ENCODE data around the gene ANO8. TPM values are rescaled to one million over a fixed set of nuclear protein-coding genes. Genes with fewer than 3 reads are reported as not detected.

The ANO8 gene
- total RNA-seq, 1 donor from 2014 or later = 16.7 TPM

DNA sequence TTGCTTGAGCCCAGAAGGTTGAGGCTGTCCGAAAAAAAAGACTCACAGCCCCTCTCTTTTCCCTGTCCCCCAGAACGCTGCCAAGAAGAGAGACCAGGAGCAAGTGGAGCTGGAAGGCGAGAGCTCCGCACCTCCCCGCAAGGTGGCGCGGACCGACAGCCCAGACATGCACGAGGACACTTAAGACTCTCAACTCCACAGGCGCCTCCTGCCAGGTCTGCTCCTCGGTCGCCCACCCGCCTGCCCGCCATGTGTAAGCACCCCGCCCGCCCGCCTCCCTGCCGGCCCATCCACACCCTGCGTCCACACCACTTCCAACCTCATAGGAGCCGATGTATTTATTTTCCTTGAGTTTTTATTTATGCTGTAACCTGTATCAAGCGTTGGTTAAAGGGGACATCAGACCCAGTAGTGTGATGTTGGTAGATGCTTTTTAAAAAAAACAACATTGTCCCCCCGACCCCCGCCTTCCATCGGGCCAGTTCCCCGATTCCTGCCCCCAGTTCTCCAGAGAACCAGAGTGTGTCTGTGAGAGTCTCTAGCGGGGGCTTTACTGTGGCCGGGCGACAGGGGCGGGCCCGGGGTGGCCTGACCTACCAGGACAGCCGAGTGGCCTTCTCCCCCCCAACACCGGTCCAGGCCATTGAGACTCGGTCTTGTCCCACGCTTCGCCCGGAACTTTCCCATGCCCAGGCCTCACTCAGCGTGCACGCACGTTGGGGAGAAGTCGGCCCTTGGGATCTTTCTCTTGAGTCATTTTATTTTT lies 15.0 kb downstream of the ANO8 start:
- no peaks in the 10 kb centered on the region for H3K9me3 Mint-ChIP-seq (ENCODE audit: low read depth)
- no peak overlapping the region for H3K27ac Mint-ChIP-seq (ENCODE audit: unreplicated experiment)
- peaks cover 5% of the 10 kb centered on the region for H3K4me1 Mint-ChIP-seq (ENCODE audit: low read depth)
- TF ChIP-seq, protein P1, sequence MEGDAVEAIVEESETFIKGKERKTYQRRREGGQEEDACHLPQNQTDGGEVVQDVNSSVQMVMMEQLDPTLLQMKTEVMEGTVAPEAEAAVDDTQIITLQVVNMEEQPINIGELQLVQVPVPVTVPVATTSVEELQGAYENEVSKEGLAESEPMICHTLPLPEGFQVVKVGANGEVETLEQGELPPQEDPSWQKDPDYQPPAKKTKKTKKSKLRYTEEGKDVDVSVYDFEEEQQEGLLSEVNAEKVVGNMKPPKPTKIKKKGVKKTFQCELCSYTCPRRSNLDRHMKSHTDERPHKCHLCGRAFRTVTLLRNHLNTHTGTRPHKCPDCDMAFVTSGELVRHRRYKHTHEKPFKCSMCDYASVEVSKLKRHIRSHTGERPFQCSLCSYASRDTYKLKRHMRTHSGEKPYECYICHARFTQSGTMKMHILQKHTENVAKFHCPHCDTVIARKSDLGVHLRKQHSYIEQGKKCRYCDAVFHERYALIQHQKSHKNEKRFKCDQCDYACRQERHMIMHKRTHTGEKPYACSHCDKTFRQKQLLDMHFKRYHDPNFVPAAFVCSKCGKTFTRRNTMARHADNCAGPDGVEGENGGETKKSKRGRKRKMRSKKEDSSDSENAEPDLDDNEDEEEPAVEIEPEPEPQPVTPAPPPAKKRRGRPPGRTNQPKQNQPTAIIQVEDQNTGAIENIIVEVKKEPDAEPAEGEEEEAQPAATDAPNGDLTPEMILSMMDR (IDR thresholded peaks at IDR 0.05) = no peak
- DNase-seq (ENCODE audit: low spot score) = no peak
- H3K4me3 Mint-ChIP-seq (ENCODE audit: unreplicated experiment) = no peak overlapping the region
- peaks cover 17% of the 10 kb centered on the region for H3K36me3 Mint-ChIP-seq (ENCODE audit: low read depth)
- no peaks in the 10 kb centered on the region for H3K27me3 Mint-ChIP-seq (ENCODE audit: low read depth)

GRCh38 chr19:17318966-17319365 lies 15.7 kb downstream of the ANO8 start:
- Mint-ChIP-seq H3K9me3 (ENCODE audit: low read depth) (no peaks in the 10 kb centered on the region), H3K4me1 (ENCODE audit: low read depth) (peaks cover 5% of the 10 kb centered on the region), H3K4me3 (ENCODE audit: unreplicated experiment) (no peak overlapping the region), H3K27me3 (ENCODE audit: low read depth) (no peaks in the 10 kb centered on the region), H3K27ac (ENCODE audit: unreplicated experiment) (no peak overlapping the region), H3K36me3 (ENCODE audit: low read depth) (peaks cover 17% of the 10 kb centered on the region)
- no peak for DNase-seq (ENCODE audit: low spot score)
- TF ChIP-seq, protein P1 (IDR thresholded peaks at IDR 0.05) = no peak

DNA sequence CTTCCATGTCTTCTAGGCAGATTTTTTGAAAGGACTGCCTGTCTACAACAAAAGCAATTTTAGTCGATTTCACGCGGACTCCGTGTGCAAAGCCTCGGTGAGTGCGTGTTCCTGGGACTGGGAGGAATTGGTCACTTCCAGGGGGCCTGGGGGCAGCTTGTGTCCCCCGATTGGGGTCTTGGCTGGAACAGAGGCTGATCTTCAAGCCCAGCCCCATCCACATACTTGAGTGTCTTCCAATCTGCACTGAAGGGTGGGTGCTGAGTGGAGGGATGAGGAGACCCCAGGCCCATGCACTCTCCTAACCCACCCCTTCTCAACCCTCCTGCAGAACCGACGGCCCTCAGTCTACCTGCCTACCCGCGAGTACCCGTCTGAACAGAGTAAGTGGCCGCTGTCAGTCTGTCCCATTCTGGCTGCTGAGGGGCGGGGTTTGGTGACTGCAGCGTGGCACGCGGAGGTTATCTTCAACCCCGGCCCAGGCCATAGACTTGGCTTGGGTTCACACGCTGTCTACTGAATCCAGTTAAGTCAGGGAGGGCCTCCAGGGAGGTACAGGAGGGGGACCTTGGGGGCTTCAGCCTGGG lies 20.6 kb downstream of the ANO8 start:
- H3K4me3 Mint-ChIP-seq (ENCODE audit: unreplicated experiment) = no peak overlapping the region
- peak overlapping the region; percentile 17 for H3K27ac Mint-ChIP-seq (ENCODE audit: unreplicated experiment)
- no peak for DNase-seq (ENCODE audit: low spot score)
- H3K9me3 Mint-ChIP-seq (ENCODE audit: low read depth) = no peaks in the 10 kb centered on the region
- H3K4me1 Mint-ChIP-seq (ENCODE audit: low read depth) = peaks cover 31% of the 10 kb centered on the region
- H3K27me3 Mint-ChIP-seq (ENCODE audit: low read depth) = no peaks in the 10 kb centered on the region
- H3K36me3 Mint-ChIP-seq (ENCODE audit: low read depth) = peaks cover 12% of the 10 kb centered on the region
- TF ChIP-seq, protein P1 (IDR thresholded peaks at IDR 0.05) = no peak

- peaks cover 37% of the 10 kb centered on the region for H3K4me1 Mint-ChIP-seq (ENCODE audit: low read depth)
- peaks cover 10% of the 10 kb centered on the region for H3K36me3 Mint-ChIP-seq (ENCODE audit: low read depth)
- no peaks in the 10 kb centered on the region for H3K9me3 Mint-ChIP-seq (ENCODE audit: low read depth)
- H3K4me3 Mint-ChIP-seq (ENCODE audit: unreplicated experiment) = peak overlapping the region; percentile 65
- TF ChIP-seq, protein P1 (IDR thresholded peaks at IDR 0.05) = no peak
- peak overlapping the region; percentile 96 for H3K27ac Mint-ChIP-seq (ENCODE audit: unreplicated experiment)
- H3K27me3 Mint-ChIP-seq (ENCODE audit: low read depth) = no peaks in the 10 kb centered on the region
- no peak for DNase-seq (ENCODE audit: low spot score)
Observed at GRCh38 chr19:17312189-17313113, 22.2 kb downstream of the ANO8 start.

Data from chondrocyte (in vitro differentiated cells).